ENCODE measurements around the gene INSIG1. TPM values are rescaled to one million over a fixed set of nuclear protein-coding genes. Genes with fewer than 3 reads are reported as not detected.

INSIG1 gene
- total and polyA plus RNA-seq, 2 of the 4 experiments (the other 2 are of a cell fraction): 19.0 to 26.0 TPM

DNA sequence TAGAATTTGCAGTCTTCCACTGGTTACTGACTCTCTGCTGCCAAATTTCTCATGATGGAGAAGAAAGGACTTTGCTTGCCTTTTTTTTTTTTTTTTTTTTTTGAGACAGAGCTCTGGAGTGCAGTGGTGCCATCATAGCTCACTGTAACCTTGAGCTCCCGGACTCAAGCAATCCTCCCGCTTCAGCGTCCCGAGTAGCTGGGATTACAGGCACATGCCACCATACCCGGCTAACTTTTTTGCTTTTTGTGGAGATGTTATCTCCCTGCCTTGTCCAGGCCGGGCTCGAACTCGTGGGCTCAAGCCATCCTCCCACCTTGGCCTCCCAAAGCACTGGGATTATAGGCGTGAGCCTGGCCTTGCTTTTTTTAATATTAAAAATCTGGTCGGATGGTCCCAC is 6.2 kb downstream of the INSIG1 start:
- in situ Hi-C loops (cut with MboI; ENCODE audit: low sequenced_read_pairs): no loop called here
- Histone ChIP-seq H2AFZ (replicated peaks; ENCODE audit: low read length, poor library complexity) (no peak overlapping the region), H3K14ac (replicated peaks; ENCODE audit: low read depth, low read length) (no peak overlapping the region), H2BK5ac (ENCODE audit: low read depth, low read length, poor library complexity, severe bottlenecking) (no peak overlapping the region), H3K27me3 (ENCODE audit: control insufficient read depth, insufficient read depth, low read length) (no peaks in the 10 kb centered on the region), H3K56ac (ENCODE audit: extremely low read depth, insufficient read depth, low read length) (no peak overlapping the region), H3K9me3 (ENCODE audit: control insufficient read depth, insufficient read depth, low read length) (no peaks in the 10 kb centered on the region), H3K18ac (ENCODE audit: low read depth, low read length) (no peak overlapping the region), H3K23ac (ENCODE audit: low read depth, low read length) (no peak overlapping the region), H4K8ac (ENCODE audit: low read depth in 2 of 2, low read length in 2 of 2) (no peak overlapping the region), H3K4ac (ENCODE audit: low read depth, low read length) (no peak overlapping the region), H3K4me3 (ENCODE audit: insufficient read depth, low read depth, low read length) (no peak overlapping the region), H3K4me1 (ENCODE audit: control insufficient read depth, insufficient read depth, low read length) (peaks cover 2% of the 10 kb centered on the region; the same call in 1 of the 2 replicates), H2AK9ac (replicated peaks; ENCODE audit: low read depth, low read length, poor library complexity) (no peak overlapping the region), H4K5ac (ENCODE audit: low read depth, low read length) (no peak overlapping the region), H3K27ac (ENCODE audit: insufficient read depth, low read length) (no peak overlapping the region), H2BK15ac (ENCODE audit: low read depth, low read length) (no peak overlapping the region), H3K9me1 (ENCODE audit: insufficient read depth, low read length) (peaks cover 8% of the 10 kb centered on the region), H3K4me2 (ENCODE audit: low read depth, low read length) (no peak overlapping the region), H3K9ac (ENCODE audit: low read depth, low read length) (no peak overlapping the region), H2BK20ac (ENCODE audit: low read depth, low read length) (no peak overlapping the region), H3K36me3 (ENCODE audit: control insufficient read depth, insufficient read depth, low read length) (peaks cover 20% of the 10 kb centered on the region), H2AK5ac (ENCODE audit: low read depth, low read length) (no peak overlapping the region), H4K20me1 (ENCODE audit: insufficient read depth, low read length) (peaks cover 18% of the 10 kb centered on the region), H3K79me1 (ENCODE audit: low read depth in 1 of 2, low read length in 2 of 2) (peaks cover 9 to 28% of the 10 kb centered on the region in 2 experiments; a peak in 3 of 4 replicates), H4K91ac (ENCODE audit: insufficient read depth, low read depth, low read length) (no peak overlapping the region), H2BK120ac (ENCODE audit: low read depth, low read length) (no peak overlapping the region)
- intact Hi-C loops (cut with micrococcal nuclease): no loop called here
- dilution Hi-C loops (cut with HindIII; ENCODE audit: low sequenced_read_pairs, unreplicated experiment): no loop called here
- BruUV-seq (replicated peaks): no TSS peak
- POLR2A ChIA-PET (ENCODE audit: unreplicated experiment): interaction anchor here (0.6 kb wide), 1 partner anchor 11 kb away, joined by 3 read pairs; no protein-coding TSS in a partner anchor
- TF ChIP-seq POLR2A (IDR thresholded peaks at IDR 0.05; ENCODE audit: low read depth, low read length) (peak; percentile 20; the same call in 1 of the 2 replicates), RAD21 (IDR thresholded peaks at IDR 0.05; ENCODE audit: low read length) (no peak)
- DNase-seq (no peak), ATAC-seq (ENCODE audit: low read depth) (no peak)
- 96% methylated on average over 4 of the region's 10 CpGs; no CpG with 5 or more reads in 1 of the 2 experiments for WGBS, 2 experiments (ENCODE audit: extremely low coverage in 2 of 2, insufficient read length in 1 of 2)
- CTCF ChIA-PET: no interaction called here

Data from IMR-90 (cell line).